Small intestine (tissue), 7 donors: ENCODE measurements around the gene HEG1. TPM values are rescaled to one million over a fixed set of nuclear protein-coding genes. Genes with fewer than 3 reads are reported as not detected.

Experiments
- DNase-seq, 2 donors: peaks; one replicate each; pipeline versions ENCODE4 v3.0.0 to v3.0.0-alpha.2; 2013
- FAIRE-seq: peaks from 2 replicates; lab custom pipeline; 2012; peaks lifted over from hg19 to GRCh38; lab: Jason Lieb, UNC
- H3K27ac ChIP-seq, 3 donors: one replicate each; pipeline ENCODE4 v1.5.1; 2013; ENCODE audit warnings: low read length in 2 of 3, mild to moderate bottlenecking in 2 of 3, control low read depth in 1 of 3, inconsistent platforms in 1 of 3, low read depth in 1 of 3, moderate library complexity in 1 of 3
- H3K27me3 ChIP-seq, 3 donors: one replicate each; pipeline ENCODE4 v1.6.1; 2013; ENCODE audit warnings: low read length in 3 of 3, inconsistent platforms in 1 of 3; ENCODE audit not compliant: control insufficient read depth in 3 of 3, insufficient read depth in 3 of 3
- H3K36me3 ChIP-seq, 3 donors: one replicate each; pipeline ENCODE4 v1.6.1; 2013; ENCODE audit warnings: low read length in 3 of 3, inconsistent platforms in 1 of 3, low read depth in 1 of 3, mild to moderate bottlenecking in 1 of 3, moderate library complexity in 1 of 3; ENCODE audit not compliant: control insufficient read depth in 3 of 3, insufficient read depth in 2 of 3
- H3K4me1 ChIP-seq, 3 donors: one replicate each; pipeline ENCODE4 v1.6.1; 2013; ENCODE audit warnings: low read length in 2 of 3, inconsistent platforms in 1 of 3, low read depth in 1 of 3, mild to moderate bottlenecking in 1 of 3, moderate library complexity in 1 of 3; ENCODE audit not compliant: control insufficient read depth in 3 of 3, insufficient read depth in 2 of 3
- H3K4me3 ChIP-seq, 3 donors: one replicate each; pipeline ENCODE4 v1.5.1; 2013; ENCODE audit warnings: low read length in 3 of 3, control low read depth in 1 of 3, inconsistent platforms in 1 of 3, low read depth in 1 of 3, mild to moderate bottlenecking in 1 of 3, moderate library complexity in 1 of 3
- H3K9me3 ChIP-seq, 2 donors: one replicate each; pipeline ENCODE4 v1.6.1; 2013; ENCODE audit warnings: low read depth in 1 of 2, low read length in 1 of 2; ENCODE audit not compliant: control insufficient read depth in 2 of 2, insufficient read depth in 1 of 2
- WGBS, 3 donors: extraction: QIAGEN DNeasy Blood & Tissue Kit; methylation state at CpG; one replicate each; pipeline ENCODE4 v1.1.7; 2013; 5-methylcytosine and 5-hydroxymethylcytosine counted together
- polyA plus RNA-seq, 4 donors: library from polyadenylated mRNA; stranded (reverse) in 3 of 4; unstranded in 1 of 4; fragments of 200-250 nt in 3 of 4; fragments of 120-200 nt in 1 of 4; gene quantifications; one replicate each; pipeline versions ENCODE4 v1.2.1 to v1.2.3, GENCODE V29; 2013
- donor health status: healthy with polysubstance abuse.
- donor health status: control.
- donor health status: control.
- donor health status: Bipolar disorder and iron deficiency.
- donor health status: healthy.

Gene HEG1
- polyA plus RNA-seq, 4 donors, result 0.27 to 16.6 (median 5.5) TPM

- Histone ChIP-seq H3K9me3 (peaks cover 0 to 8% of the 10 kb centered on the region in 2 donors), H3K27me3 (no peaks in the 10 kb centered on the region), H3K4me1 (peaks cover 0 to 3% (median 2%) of the 10 kb centered on the region in 3 donors), H3K36me3 (no peaks in the 10 kb centered on the region), H3K27ac (no peak overlapping the region), H3K4me3 (no peak overlapping the region)
- 84 to 88% (median 86%) methylated on average over 2 of the region's 2 CpGs for WGBS, 3 donors
- FAIRE-seq, result no peak
- no peak for DNase-seq
Measured at GRCh38 chr3:125037498-125038150, 18.2 kb downstream of the HEG1 start.

- H3K36me3 ChIP-seq, result no peaks in the 10 kb centered on the region
- no peak overlapping the region for H3K27ac ChIP-seq
- FAIRE-seq (no peak), DNase-seq (no peak)
- peaks cover 0 to 8% of the 10 kb centered on the region in 2 donors for H3K9me3 ChIP-seq
- H3K4me1 ChIP-seq, result peaks cover 0 to 3% (median 0%) of the 10 kb centered on the region in 3 donors
- WGBS, 3 donors, result 77 to 87% (median 87%) methylated on average over 5 of the region's 5 CpGs
- H3K27me3 ChIP-seq, result no peaks in the 10 kb centered on the region
- no peak overlapping the region for H3K4me3 ChIP-seq
Measured at GRCh38 chr3:125035217-125035616, 20.6 kb downstream of the HEG1 start.

GRCh38 chr3:125033616-125034015 is 22.2 kb downstream of the HEG1 start:
- Histone ChIP-seq H3K4me1 (no peaks in the 10 kb centered on the region), H3K27ac (no peak overlapping the region), H3K36me3 (peaks cover 0 to 6% (median 0%) of the 10 kb centered on the region in 3 donors), H3K9me3 (peaks cover 0 to 8% of the 10 kb centered on the region in 2 donors), H3K4me3 (no peak overlapping the region), H3K27me3 (no peaks in the 10 kb centered on the region)
- DNase-seq, result no peak
- no peak for FAIRE-seq
- WGBS, 3 donors, result 93 to 96% (median 95%) methylated on average over 14 of the region's 14 CpGs

GRCh38 chr3:125033135-125033534 is 22.7 kb downstream of the HEG1 start:
- Histone ChIP-seq H3K27ac (no peak overlapping the region), H3K4me1 (no peaks in the 10 kb centered on the region), H3K27me3 (no peaks in the 10 kb centered on the region), H3K9me3 (peaks cover 0 to 8% of the 10 kb centered on the region in 2 donors), H3K4me3 (no peak overlapping the region), H3K36me3 (peaks cover 0 to 8% (median 0%) of the 10 kb centered on the region in 3 donors)
- no peak for DNase-seq
- FAIRE-seq, result no peak
- WGBS, 3 donors, result 65 to 77% (median 68%) methylated on average over 5 of the region's 5 CpGs

DNA sequence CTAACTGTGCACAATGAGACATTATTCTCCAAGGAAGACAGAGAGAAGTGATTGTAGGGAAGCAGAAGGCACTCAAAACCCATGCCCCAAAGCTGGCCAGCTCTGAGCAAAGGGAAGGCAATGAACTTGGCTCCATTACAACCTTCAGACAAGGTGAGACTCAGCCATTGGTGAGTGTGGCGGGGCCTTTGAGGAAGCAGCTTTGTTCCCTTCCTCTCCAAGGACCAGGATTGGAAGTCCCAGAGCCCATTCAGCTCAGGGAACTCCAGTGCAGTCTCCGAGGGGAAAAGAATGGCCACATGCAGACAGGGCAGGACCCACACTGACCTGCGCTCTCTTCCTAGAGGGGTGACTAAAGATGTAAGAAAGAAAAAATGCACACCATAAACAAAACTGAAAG is 23.1 kb downstream of the HEG1 start:
- FAIRE-seq (no peak), DNase-seq (no peak)
- 84 to 89% (median 86%) methylated on average over 3 of the region's 3 CpGs for WGBS, 3 donors
- Histone ChIP-seq H3K9me3 (peaks cover 0 to 8% of the 10 kb centered on the region in 2 donors), H3K36me3 (peaks cover 0 to 12% (median 0%) of the 10 kb centered on the region in 3 donors), H3K4me3 (no peak overlapping the region), H3K4me1 (no peaks in the 10 kb centered on the region), H3K27me3 (no peaks in the 10 kb centered on the region), H3K27ac (no peak overlapping the region)

GRCh38 chr3:125032100-125032643 is 23.6 kb downstream of the HEG1 start:
- FAIRE-seq (no peak), DNase-seq (no peak)
- Histone ChIP-seq H3K9me3 (peaks cover 0 to 8% of the 10 kb centered on the region in 2 donors), H3K4me1 (no peaks in the 10 kb centered on the region), H3K4me3 (no peak overlapping the region), H3K36me3 (peaks cover 0 to 13% (median 0%) of the 10 kb centered on the region in 3 donors), H3K27ac (no peak overlapping the region), H3K27me3 (no peaks in the 10 kb centered on the region)
- WGBS, 3 donors, result 75 to 83% (median 75%) methylated on average over 5 of the region's 5 CpGs

GRCh38 chr3:125031544-125031943 is 24.3 kb downstream of the HEG1 start:
- Histone ChIP-seq H3K4me1 (no peaks in the 10 kb centered on the region), H3K9me3 (peaks cover 0 to 8% of the 10 kb centered on the region in 2 donors), H3K36me3 (peaks cover 0 to 15% (median 0%) of the 10 kb centered on the region in 3 donors), H3K27ac (no peak overlapping the region), H3K27me3 (no peaks in the 10 kb centered on the region), H3K4me3 (no peak overlapping the region)
- WGBS, 3 donors, result 89 to 99% (median 95%) methylated on average over 4 of the region's 4 CpGs
- FAIRE-seq, result no peak
- no peak for DNase-seq

DNA sequence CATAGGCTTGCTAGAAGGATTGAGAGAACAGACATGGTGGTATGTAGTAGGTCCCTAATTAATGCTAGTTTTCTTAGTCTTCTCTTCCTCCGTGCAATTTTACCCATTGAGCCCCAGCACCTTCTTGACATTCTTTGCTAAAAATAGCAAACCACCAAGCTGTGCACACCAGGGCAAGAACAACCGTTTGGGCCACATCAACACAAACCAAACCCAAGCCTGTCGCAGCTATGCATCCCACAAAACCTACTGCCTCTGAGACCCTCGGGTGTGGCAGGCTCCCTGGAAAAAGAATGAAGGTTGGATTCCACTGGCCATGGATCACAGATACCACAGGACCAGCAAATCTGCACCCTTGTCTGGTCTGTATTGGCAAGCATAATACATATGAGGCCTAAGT is 27.1 kb downstream of the HEG1 start:
- FAIRE-seq, result no peak
- 71 to 86% (median 72%) methylated on average over 4 of the region's 4 CpGs for WGBS, 3 donors
- Histone ChIP-seq H3K4me1 (no peaks in the 10 kb centered on the region), H3K9me3 (no peaks in the 10 kb centered on the region), H3K36me3 (peaks cover 0 to 17% (median 0%) of the 10 kb centered on the region in 3 donors), H3K4me3 (no peak overlapping the region), H3K27me3 (no peaks in the 10 kb centered on the region), H3K27ac (no peak overlapping the region)
- no peak for DNase-seq
